Mammary epithelial cell (primary cell): Measurements from ENCODE around the gene ZNHIT2.

Source experiments
- EZH2 ChIP-seq: IDR thresholded peaks from 2 replicates; pipeline ENCODE4 v1.6.1; 2012; ENCODE audit warnings: low read length, inconsistent platforms, borderline replicate concordance
- TF ChIP-seq, protein P1 (sequence below), 2 donors: IDR thresholded peaks in 1 of 2; conservative IDR thresholded peaks in 1 of 2; 2 replicates each; pipeline ENCODE4 v1.5.1; 2011 to 2012; ENCODE audit warnings: inconsistent platforms in 2 of 2, low read length in 2 of 2, mild to moderate bottlenecking in 2 of 2, control low read depth in 1 of 2, low read depth in 1 of 2; ENCODE audit not compliant: insufficient read depth in 1 of 2; ENCODE audit errors: extremely low read depth in 1 of 2

DNA sequence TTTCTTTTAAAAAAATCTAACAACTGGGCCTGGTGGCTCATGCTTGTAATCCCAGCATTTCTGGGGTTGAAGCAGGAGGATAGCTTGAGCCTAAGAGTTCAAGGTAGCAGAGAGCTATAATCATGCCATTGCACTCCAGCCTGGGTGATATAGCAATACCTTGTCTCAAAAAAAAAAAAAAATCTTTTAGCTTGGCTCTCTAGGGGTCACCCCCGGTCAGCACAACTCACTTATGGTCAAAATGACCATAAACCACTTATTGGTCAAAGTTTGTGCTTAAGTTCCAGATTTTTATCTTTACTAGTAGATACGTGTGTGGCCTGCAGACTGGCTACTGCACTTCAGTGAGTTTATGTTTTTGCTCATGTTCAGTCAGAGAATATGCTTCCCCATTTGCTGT lies 46.2 kb upstream of the ZNHIT2 start:
- TF ChIP-seq, protein P1, sequence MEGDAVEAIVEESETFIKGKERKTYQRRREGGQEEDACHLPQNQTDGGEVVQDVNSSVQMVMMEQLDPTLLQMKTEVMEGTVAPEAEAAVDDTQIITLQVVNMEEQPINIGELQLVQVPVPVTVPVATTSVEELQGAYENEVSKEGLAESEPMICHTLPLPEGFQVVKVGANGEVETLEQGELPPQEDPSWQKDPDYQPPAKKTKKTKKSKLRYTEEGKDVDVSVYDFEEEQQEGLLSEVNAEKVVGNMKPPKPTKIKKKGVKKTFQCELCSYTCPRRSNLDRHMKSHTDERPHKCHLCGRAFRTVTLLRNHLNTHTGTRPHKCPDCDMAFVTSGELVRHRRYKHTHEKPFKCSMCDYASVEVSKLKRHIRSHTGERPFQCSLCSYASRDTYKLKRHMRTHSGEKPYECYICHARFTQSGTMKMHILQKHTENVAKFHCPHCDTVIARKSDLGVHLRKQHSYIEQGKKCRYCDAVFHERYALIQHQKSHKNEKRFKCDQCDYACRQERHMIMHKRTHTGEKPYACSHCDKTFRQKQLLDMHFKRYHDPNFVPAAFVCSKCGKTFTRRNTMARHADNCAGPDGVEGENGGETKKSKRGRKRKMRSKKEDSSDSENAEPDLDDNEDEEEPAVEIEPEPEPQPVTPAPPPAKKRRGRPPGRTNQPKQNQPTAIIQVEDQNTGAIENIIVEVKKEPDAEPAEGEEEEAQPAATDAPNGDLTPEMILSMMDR (conservative IDR thresholded peaks at IDR 0.05 in 1 of 2, IDR thresholded peaks at IDR 0.05 in 1 of 2; ENCODE audit: extremely low read depth in 1 of 2, insufficient read depth in 1 of 2, low read depth in 1 of 2, low read length in 2 of 2), result no peak
- no peak for TF ChIP-seq EZH2
